Panc1 (cell line): ENCODE measurements around the gene DCTN3. TPM values are rescaled to one million over a fixed set of nuclear protein-coding genes. Genes with fewer than 3 reads are reported as not detected.
A peak's percentile ranks its signal among the peaks of the same experiment; 100 is the strongest.

ENCODE experiments used
- ATAC-seq: fragments of 200-7000 bp; cut with Tn5 transposase; 2 replicates; pipeline ENCODE4 v1.9.1; 2020; ENCODE audit warnings: mild to moderate bottlenecking, moderate library complexity
- Bru-seq: library from RNA; stranded (reverse); fragments of 400-500 nt; gene quantifications from one replicate; lab custom pipeline; 2021; lab: Mats Ljungman, UMichigan
- BruChase-seq, 2 experiments: library from RNA; stranded (reverse); fragments of 400-500 nt; gene quantifications; one replicate each; lab custom pipeline; 2021; lab: Mats Ljungman, UMichigan
- BruUV-seq: library from RNA; stranded (reverse); fragments of 400-500 nt; replicated peaks from 2 replicates; lab custom pipeline; 2021; lab: Mats Ljungman, UMichigan
- CTCF ChIA-PET: fragments of 300-600 bp; sonication (Branson Sonifier 250); formaldehyde crosslinking; loops from one replicate; lab custom pipeline; 2022; ENCODE audit warnings: antibody characterized with exemption; lab: Charles Lee
- POLR2A ChIA-PET: fragments of 300-600 bp; sonication (Branson Sonifier 250); formaldehyde crosslinking; loops from one replicate; lab custom pipeline; 2022; ENCODE audit warnings: antibody characterized with exemption; lab: Charles Lee
- DNase-seq: peaks from one replicate; pipeline ENCODE4 v3.0.0-alpha.2; 2010; ENCODE audit warnings: low read depth, low spot score
- H3K27ac ChIP-seq: 2 replicates; pipeline ENCODE4 v1.5.1; 2011; ENCODE audit warnings: mild to moderate bottlenecking, low read length, inconsistent platforms
- H3K27me3 ChIP-seq: fragments of 200-500 bp; sonication (Bioruptor generic); 2 replicates; pipeline ENCODE4 v1.6.0; 2014; ENCODE audit warnings: low read length, inconsistent platforms; ENCODE audit not compliant: control insufficient read depth, insufficient read depth
- H3K36me3 ChIP-seq: fragments of 200-500 bp; sonication (Bioruptor generic); 2 replicates; pipeline ENCODE4 v1.5.1; 2014; ENCODE audit warnings: inconsistent platforms, mild to moderate bottlenecking, low read length, moderate library complexity; ENCODE audit not compliant: control insufficient read depth, insufficient read depth
- H3K4me1 ChIP-seq: 2 replicates; pipeline ENCODE4 v1.5.1; 2011; ENCODE audit warnings: inconsistent platforms, mild to moderate bottlenecking, low read length, moderate library complexity; ENCODE audit not compliant: control insufficient read depth, insufficient read depth
- H3K4me3 ChIP-seq, 2 experiments: 2 replicates each; pipeline ENCODE4 v1.5.1; 2011 to 2012; ENCODE audit warnings: low read depth in 2 of 2, low read length in 2 of 2, mild to moderate bottlenecking in 2 of 2, inconsistent platforms in 1 of 2, moderate library complexity in 1 of 2
- H3K9me3 ChIP-seq: fragments of 200-500 bp; sonication (Bioruptor generic); 2 replicates; pipeline ENCODE4 v1.5.1; 2014; ENCODE audit warnings: low read depth, mild to moderate bottlenecking, inconsistent platforms, low read length, moderate library complexity; ENCODE audit not compliant: control insufficient read depth, insufficient read depth
- POLR2AphosphoS5 ChIP-seq: IDR thresholded peaks from 2 replicates; pipeline ENCODE4 v1.6.1; 2012; ENCODE audit warnings: mild to moderate bottlenecking, low read depth, low read length, moderate library complexity
- REST ChIP-seq, 2 experiments: IDR thresholded peaks; 2 replicates each; pipeline ENCODE4 v1.6.1; 2011 to 2012; ENCODE audit warnings: low read depth in 2 of 2, control low read depth in 1 of 2, low read length in 1 of 2, mild to moderate bottlenecking in 1 of 2, moderate library complexity in 1 of 2; ENCODE audit not compliant: insufficient read depth in 1 of 2
- SIN3A ChIP-seq: IDR thresholded peaks from 2 replicates; pipeline ENCODE4 v1.6.1; 2012; ENCODE audit warnings: low read depth, mild to moderate bottlenecking, low read length, moderate library complexity, borderline replicate concordance; ENCODE audit not compliant: insufficient read depth
- TCF7L2 ChIP-seq: IDR thresholded peaks from 2 replicates; pipeline ENCODE4 v1.6.1; 2011; ENCODE audit warnings: mild to moderate bottlenecking, low read depth, low read length, inconsistent platforms
- in situ Hi-C: cut with HindIII; loops from 2 replicates; pipeline ENCODE4 v1.10.0; 2016; ENCODE audit warnings: low sequenced_read_pairs, low pct_unique_long_range_greater_than_20kb
- intact Hi-C: fragments of 100-400 bp; cut with micrococcal nuclease; formaldehyde crosslinking; loops from one replicate; pipeline ENCODE4 v1.10.0; 2022; ENCODE audit not compliant: unreplicated experiment
- long read RNA-seq: library from polyadenylated mRNA; unstranded; transcript quantifications from one replicate; pipeline ENCODE4 v2.0.0, GENCODE V29; 2021; ENCODE audit not compliant: unreplicated experiment
- polyA plus RNA-seq: library from polyadenylated mRNA; unstranded; fragments of >200 nt; gene quantifications from one replicate; pipeline ENCODE4 v1.2.1, GENCODE V29; 2012; ENCODE audit warnings: missing spikeins; ENCODE audit not compliant: insufficient read length
- total RNA-seq: library from RNA; stranded (reverse); gene quantifications from one replicate; pipeline ENCODE4 v1.2.1, GENCODE V29; 2021; ENCODE audit not compliant: unreplicated experiment
- TF ChIP-seq, protein P1 (sequence below): fragments of 450-650 bp; IDR thresholded peaks from 2 replicates; pipeline ENCODE4 v1.5.1; 2017; ENCODE audit warnings: mild to moderate bottlenecking

The DCTN3 gene
- 110 TPM for total RNA-seq
- 122 TPM for polyA plus RNA-seq
- Bru-seq, nascent RNA = percentile 66 among the genes with signal in this experiment
- percentile 62 among the genes with signal in this experiment for BruChase-seq, experiment 1, labeled RNA remaining after a 2-hour chase
- BruChase-seq, experiment 2, labeled RNA remaining after a 6-hour chase = percentile 70 among the genes with signal in this experiment
- long read RNA-seq, transcript DCTN3-201 (7 exons, 808 nt) = major isoform, 84 of 103 reads
- long read RNA-seq, partial matches to known transcripts = 6 of 103 reads
- long read RNA-seq, other reads (novel, unspliced or antisense) = 6 of 103 reads

- peak within 1 kb of the TSS; percentile 86 to 91 for H3K4me3 ChIP-seq
- BruUV-seq = TSS peak; percentile 71
- H3K4me1 ChIP-seq = peaks cover 8% of the 10 kb centered on the region; the same call in 1 of the 2 replicates
- DNase-seq (no peak), ATAC-seq (peak; percentile 99)
- in situ Hi-C loops = no loop called here
- no peaks in the 10 kb centered on the region for H3K9me3 ChIP-seq
- TF ChIP-seq POLR2AphosphoS5 (peak; percentile 40; the same call in 1 of the 2 replicates), TCF7L2 (no peak), REST (IDR thresholded peaks at IDR 0.05; ENCODE audit: insufficient read depth in 1 of 2, low read depth in 2 of 2, low read length in 1 of 2) (no peak), SIN3A (peak; percentile 85; the same call in 1 of the 2 replicates)
- TF ChIP-seq, protein P1, sequence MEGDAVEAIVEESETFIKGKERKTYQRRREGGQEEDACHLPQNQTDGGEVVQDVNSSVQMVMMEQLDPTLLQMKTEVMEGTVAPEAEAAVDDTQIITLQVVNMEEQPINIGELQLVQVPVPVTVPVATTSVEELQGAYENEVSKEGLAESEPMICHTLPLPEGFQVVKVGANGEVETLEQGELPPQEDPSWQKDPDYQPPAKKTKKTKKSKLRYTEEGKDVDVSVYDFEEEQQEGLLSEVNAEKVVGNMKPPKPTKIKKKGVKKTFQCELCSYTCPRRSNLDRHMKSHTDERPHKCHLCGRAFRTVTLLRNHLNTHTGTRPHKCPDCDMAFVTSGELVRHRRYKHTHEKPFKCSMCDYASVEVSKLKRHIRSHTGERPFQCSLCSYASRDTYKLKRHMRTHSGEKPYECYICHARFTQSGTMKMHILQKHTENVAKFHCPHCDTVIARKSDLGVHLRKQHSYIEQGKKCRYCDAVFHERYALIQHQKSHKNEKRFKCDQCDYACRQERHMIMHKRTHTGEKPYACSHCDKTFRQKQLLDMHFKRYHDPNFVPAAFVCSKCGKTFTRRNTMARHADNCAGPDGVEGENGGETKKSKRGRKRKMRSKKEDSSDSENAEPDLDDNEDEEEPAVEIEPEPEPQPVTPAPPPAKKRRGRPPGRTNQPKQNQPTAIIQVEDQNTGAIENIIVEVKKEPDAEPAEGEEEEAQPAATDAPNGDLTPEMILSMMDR = no peak
- POLR2A ChIA-PET = interaction anchor here (0.6 to 1.0 kb wide), 3 partner anchors 9 to 440 kb away, joined by 4 to 6 read pairs (median 6); no protein-coding TSS in a partner anchor
- no peaks in the 10 kb centered on the region for H3K36me3 ChIP-seq
- no peaks in the 10 kb centered on the region for H3K27me3 ChIP-seq
- intact Hi-C loops = no loop called here
- CTCF ChIA-PET = interaction anchor here (0.9 kb wide), 2 partner anchors 19 to 29 kb away, joined by 3 read pairs; no protein-coding TSS in a partner anchor
- peak within 1 kb of the TSS; percentile 78 for H3K27ac ChIP-seq
These were observed at the start of gene DCTN3 for GRCh38 chr9:34620061-34620994. TSS of gene DCTN3 (minus strand) at chr9:34620495. CDS start at chr9:34620464, 31 bp downstream.

GRCh38 chr9:34665381-34666250 lies 45.3 kb upstream of the DCTN3 start:
- in situ Hi-C loops (no loop called here), intact Hi-C loops (no loop called here)
- peaks cover 8% of the 10 kb centered on the region; the same call in 1 of the 2 replicates for H3K4me1 ChIP-seq
- no peaks in the 10 kb centered on the region for H3K27me3 ChIP-seq
- ATAC-seq (peak; percentile 91), DNase-seq (peak; percentile 67)
- BruUV-seq = TSS peak; percentile 95
- ChIA-PET CTCF (interaction anchor here (0.6 to 2.5 kb wide), 8 partner anchors 10 to 102 kb away, joined by 3 to 11 read pairs (median 4); partner anchors contain the start of gene GALT), POLR2A (interaction anchor here (0.6 to 0.8 kb wide), 4 partner anchors 28 to 513 kb away, joined by 3 to 9 read pairs (median 4); partner anchors contain the start of gene SIGMAR1)
- peak overlapping the region; percentile 94 to 98 for H3K4me3 ChIP-seq
- no peaks in the 10 kb centered on the region for H3K36me3 ChIP-seq
- TF ChIP-seq SIN3A (peak; percentile 37; the same call in 1 of the 2 replicates), POLR2AphosphoS5 (peak; percentile 89), REST (IDR thresholded peaks at IDR 0.05; ENCODE audit: insufficient read depth in 1 of 2, low read depth in 2 of 2, low read length in 1 of 2) (no peak), TCF7L2 (no peak)
- TF ChIP-seq, protein P1 = no peak
- peak overlapping the region; percentile 97 for H3K27ac ChIP-seq
- no peaks in the 10 kb centered on the region for H3K9me3 ChIP-seq
